HG03175 (cell line): Measurements from ENCODE around the gene VDR.

ENCODE experiments used
- ATAC-seq: cut with Tn5 transposase; IDR thresholded peaks from one replicate; pipeline ENCODE4 v1.9.1; 2021; ENCODE audit warnings: mild to moderate bottlenecking, moderate library complexity; ENCODE audit not compliant: unreplicated experiment

Gene VDR

GRCh38 chr12:47904713-47905709 is at the start of gene VDR:
Gene VDR, minus strand, starts transcription at chr12:47904994. Its CDS starts 25,881 bp downstream, at chr12:47879113.
- peak; percentile 76 for ATAC-seq

- no peak for ATAC-seq
Measured at GRCh38 chr12:47954058-47954457, 49.3 kb upstream of the VDR start.

GRCh38 chr12:47950856-47951468 is 46.2 kb upstream of the VDR start:
- ATAC-seq, result no peak

- no peak for ATAC-seq
Measured at GRCh38 chr12:47949441-47950341, 44.9 kb upstream of the VDR start.

- ATAC-seq, result no peak
Measured at GRCh38 chr12:47947341-47947740, 42.5 kb upstream of the VDR start.

- no peak for ATAC-seq
Measured at GRCh38 chr12:47946413-47947323, 41.9 kb upstream of the VDR start.

- no peak for ATAC-seq
Measured at GRCh38 chr12:47945341-47945728, 40.5 kb upstream of the VDR start.

- ATAC-seq, result no peak
Measured at GRCh38 chr12:47944685-47945340, 40.0 kb upstream of the VDR start.

- ATAC-seq, result no peak
Measured at GRCh38 chr12:47943623-47944340, 39.0 kb upstream of the VDR start.

GRCh38 chr12:47942614-47943225 is 37.9 kb upstream of the VDR start:
- ATAC-seq, result no peak

- no peak for ATAC-seq
Measured at GRCh38 chr12:47941871-47942613, 37.2 kb upstream of the VDR start.

- ATAC-seq, result no peak
Measured at GRCh38 chr12:47941475-47941780, 36.6 kb upstream of the VDR start.

- no peak for ATAC-seq
Measured at GRCh38 chr12:47940773-47941474, 36.1 kb upstream of the VDR start.

GRCh38 chr12:47939009-47939601 is 34.3 kb upstream of the VDR start:
- ATAC-seq, result no peak

- ATAC-seq, result no peak
Measured at GRCh38 chr12:47938594-47938993, 33.8 kb upstream of the VDR start.

- ATAC-seq, result no peak
Measured at GRCh38 chr12:47938093-47938492, 33.3 kb upstream of the VDR start.

- no peak for ATAC-seq
Measured at GRCh38 chr12:47935184-47935583, 30.4 kb upstream of the VDR start.
